KOPT-K1 (cell line): ENCODE results near the gene CACNG4.

ENCODE experiments used
- H3K27ac ChIP-seq: fragments of 200-600 bp; sonication (generic); 2 replicates; pipeline ENCODE4 v1.5.1; 2016; ENCODE audit warnings: antibody characterized with exemption, mild to moderate bottlenecking, low read depth, low read length; ENCODE audit not compliant: poor library complexity, severe bottlenecking
- H3K36me3 ChIP-seq: fragments of 200-600 bp; sonication (generic); 2 replicates; pipeline ENCODE4 v1.5.1; 2017; ENCODE audit warnings: antibody characterized with exemption, mild to moderate bottlenecking, low read length, moderate library complexity; ENCODE audit not compliant: insufficient read depth
- H3K9me3 ChIP-seq: fragments of 200-600 bp; sonication (generic); 2 replicates; pipeline ENCODE4 v1.5.1; 2017; ENCODE audit warnings: antibody characterized with exemption, low read length, mild to moderate bottlenecking; ENCODE audit not compliant: insufficient read depth, poor library complexity, severe bottlenecking

CACNG4 gene

GRCh38 chr17:66938656-66939055 is 25.9 kb upstream of the CACNG4 start:
- Histone ChIP-seq H3K27ac (no peak overlapping the region), H3K9me3 (peaks cover 45% of the 10 kb centered on the region)

GRCh38 chr17:66939461-66940114 is 24.9 kb upstream of the CACNG4 start:
- Histone ChIP-seq H3K36me3 (no peaks in the 10 kb centered on the region), H3K27ac (no peak overlapping the region), H3K9me3 (peaks cover 41% of the 10 kb centered on the region)

More at GRCh38 chr17:66938656-66939055, 25.9 kb upstream of the CACNG4 start:
- no peaks in the 10 kb centered on the region for H3K36me3 ChIP-seq

DNA sequence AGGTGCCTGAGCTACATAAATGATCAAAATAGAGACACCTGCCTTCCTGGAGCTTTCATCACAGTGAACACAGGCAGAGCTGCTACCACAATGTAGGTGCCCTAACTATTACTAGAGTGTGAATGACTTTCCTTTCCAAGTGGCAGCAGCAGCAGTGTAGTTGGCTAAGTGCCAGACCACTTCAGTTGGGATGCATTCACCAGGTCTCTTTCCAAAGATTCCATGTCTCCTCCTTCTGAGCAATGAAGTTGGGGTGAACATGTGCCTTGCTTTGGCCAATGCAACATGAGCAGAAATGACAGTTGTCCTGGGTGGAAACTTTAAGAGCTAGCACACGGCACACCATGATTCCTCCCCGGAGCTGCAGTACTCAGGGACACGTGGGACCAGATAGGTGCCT is 23.3 kb upstream of the CACNG4 start:
- peaks cover 29% of the 10 kb centered on the region for H3K9me3 ChIP-seq
- no peak overlapping the region for H3K27ac ChIP-seq

GRCh38 chr17:66941773-66942450 is 22.6 kb upstream of the CACNG4 start:
- H3K9me3 ChIP-seq = peaks cover 24% of the 10 kb centered on the region
- no peaks in the 10 kb centered on the region for H3K36me3 ChIP-seq
- no peak overlapping the region for H3K27ac ChIP-seq

More for the DNA sequence above, 23.3 kb upstream of the CACNG4 start:
- H3K36me3 ChIP-seq = no peaks in the 10 kb centered on the region

- Histone ChIP-seq H3K9me3 (peaks cover 17% of the 10 kb centered on the region), H3K27ac (no peak overlapping the region)
Measured at GRCh38 chr17:66942451-66943264, 21.8 kb upstream of the CACNG4 start.

GRCh38 chr17:66943484-66943883 is 21.0 kb upstream of the CACNG4 start:
- H3K27ac ChIP-seq = no peak overlapping the region
- H3K9me3 ChIP-seq = peaks cover 8% of the 10 kb centered on the region

More at GRCh38 chr17:66942451-66943264, 21.8 kb upstream of the CACNG4 start:
- H3K36me3 ChIP-seq = no peaks in the 10 kb centered on the region

GRCh38 chr17:66944351-66945146 is 20.0 kb upstream of the CACNG4 start:
- Histone ChIP-seq H3K27ac (no peak overlapping the region), H3K9me3 (no peaks in the 10 kb centered on the region), H3K36me3 (no peaks in the 10 kb centered on the region)

More at GRCh38 chr17:66943484-66943883, 21.0 kb upstream of the CACNG4 start:
- no peaks in the 10 kb centered on the region for H3K36me3 ChIP-seq

DNA sequence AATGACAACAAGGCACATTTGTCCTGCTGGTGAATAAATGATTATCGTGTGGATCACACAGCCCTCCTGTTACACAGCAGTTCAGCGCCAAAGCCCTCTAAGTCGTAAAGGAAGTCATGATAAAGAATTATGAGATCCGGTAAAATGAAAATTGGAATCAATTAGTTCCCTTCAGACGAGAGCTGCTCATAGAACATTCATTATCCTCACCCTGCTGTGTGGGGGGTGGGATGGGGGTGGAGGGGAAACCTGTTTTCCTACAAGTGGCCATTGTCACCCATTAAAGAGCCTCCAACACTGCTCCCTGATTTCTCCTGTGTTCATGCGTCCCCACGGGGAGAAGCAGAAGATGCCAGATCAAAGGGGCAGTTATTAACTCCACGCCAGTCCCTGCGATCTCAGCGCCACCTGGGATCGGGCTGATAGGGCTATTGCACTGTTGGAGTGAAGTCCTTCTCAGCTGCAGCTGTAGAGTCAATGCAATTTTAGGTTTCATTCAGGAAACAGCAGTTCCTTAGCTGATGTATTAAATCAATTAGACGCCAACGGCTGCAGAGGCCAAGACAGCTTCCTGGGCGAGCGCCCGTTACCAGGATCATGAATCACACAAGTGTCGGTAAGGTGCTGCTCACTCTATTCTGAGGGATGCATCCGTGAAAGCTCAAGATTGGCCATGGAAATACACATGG is 19.2 kb upstream of the CACNG4 start:
- Histone ChIP-seq H3K27ac (no peak overlapping the region), H3K9me3 (no peaks in the 10 kb centered on the region), H3K36me3 (no peaks in the 10 kb centered on the region)

DNA sequence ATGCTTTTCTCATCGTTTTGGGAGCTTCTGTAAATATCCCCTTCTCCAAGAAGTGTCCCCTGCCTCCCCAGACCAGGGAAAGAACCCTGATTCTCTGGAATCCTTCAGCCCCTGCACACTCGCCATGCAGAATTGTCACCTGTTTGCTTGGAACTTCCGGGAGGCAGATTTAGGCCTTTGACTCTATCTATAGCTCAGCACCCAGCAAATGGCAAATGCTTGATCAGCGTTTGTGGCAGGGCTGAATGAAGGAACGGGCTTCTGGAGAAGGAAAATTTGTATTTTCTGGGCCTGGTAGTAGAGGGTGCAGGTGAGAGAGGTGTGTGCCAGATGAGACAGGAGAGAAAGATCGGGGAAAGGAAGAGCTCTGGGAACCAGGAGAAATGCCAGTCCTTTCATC is 18.3 kb upstream of the CACNG4 start:
- Histone ChIP-seq H3K9me3 (no peaks in the 10 kb centered on the region), H3K27ac (no peak overlapping the region), H3K36me3 (no peaks in the 10 kb centered on the region)

GRCh38 chr17:66947311-66947710 is 17.2 kb upstream of the CACNG4 start:
- Histone ChIP-seq H3K27ac (no peak overlapping the region), H3K9me3 (no peaks in the 10 kb centered on the region), H3K36me3 (no peaks in the 10 kb centered on the region)

- no peaks in the 10 kb centered on the region for H3K36me3 ChIP-seq
- no peak overlapping the region for H3K27ac ChIP-seq
- no peaks in the 10 kb centered on the region for H3K9me3 ChIP-seq
Measured at GRCh38 chr17:66948061-66948750, 16.3 kb upstream of the CACNG4 start.

DNA sequence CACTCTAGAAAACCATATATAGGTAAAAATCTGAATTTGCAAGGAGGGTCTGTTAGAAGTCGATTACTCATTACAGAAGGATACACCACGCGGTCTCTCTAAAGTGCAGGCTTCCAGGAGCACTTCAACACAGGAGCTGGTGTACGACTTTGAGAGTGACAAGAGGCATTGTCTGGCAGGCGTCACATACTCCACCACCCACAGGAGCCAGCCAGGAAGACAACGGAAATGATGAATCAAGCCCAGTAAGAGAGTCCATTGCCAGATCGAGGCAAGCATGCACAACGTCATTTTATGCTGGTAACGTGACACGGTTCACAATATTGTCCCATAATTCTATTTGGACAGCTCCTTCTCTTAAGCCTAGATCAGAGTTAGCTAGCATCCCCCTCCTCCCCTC is 15.0 kb upstream of the CACNG4 start:
- H3K36me3 ChIP-seq = no peaks in the 10 kb centered on the region
- no peaks in the 10 kb centered on the region for H3K9me3 ChIP-seq
- no peak overlapping the region for H3K27ac ChIP-seq

DNA sequence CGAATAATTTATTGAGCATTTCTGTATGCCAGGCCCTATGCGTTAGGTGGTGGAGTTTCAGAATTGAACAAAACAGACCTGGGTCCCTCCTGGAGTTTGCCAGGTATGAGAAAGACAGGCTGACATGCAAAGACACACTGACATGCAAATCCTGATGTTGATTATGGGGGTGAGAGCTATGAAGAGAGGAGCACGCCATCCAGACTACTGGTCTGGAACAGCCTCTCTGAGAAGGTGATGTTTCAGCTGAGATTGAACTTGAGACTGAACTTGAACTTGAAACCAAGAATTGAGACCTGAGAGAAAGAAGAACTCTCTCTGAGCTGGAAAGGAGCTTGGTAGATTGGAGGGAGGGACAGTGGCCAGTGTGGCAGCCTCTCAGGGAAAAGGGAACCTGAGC is 14.2 kb upstream of the CACNG4 start:
- Histone ChIP-seq H3K9me3 (no peaks in the 10 kb centered on the region), H3K27ac (no peak overlapping the region), H3K36me3 (no peaks in the 10 kb centered on the region)
